IPS DF 19.7 (cell line): ENCODE data around the gene OSBPL7.

Experiments
- DNase-seq: peaks from one replicate; pipeline ENCODE4 v3.0.0-alpha.2; 2013; ENCODE audit warnings: low read depth, low spot score

The OSBPL7 gene

DNA sequence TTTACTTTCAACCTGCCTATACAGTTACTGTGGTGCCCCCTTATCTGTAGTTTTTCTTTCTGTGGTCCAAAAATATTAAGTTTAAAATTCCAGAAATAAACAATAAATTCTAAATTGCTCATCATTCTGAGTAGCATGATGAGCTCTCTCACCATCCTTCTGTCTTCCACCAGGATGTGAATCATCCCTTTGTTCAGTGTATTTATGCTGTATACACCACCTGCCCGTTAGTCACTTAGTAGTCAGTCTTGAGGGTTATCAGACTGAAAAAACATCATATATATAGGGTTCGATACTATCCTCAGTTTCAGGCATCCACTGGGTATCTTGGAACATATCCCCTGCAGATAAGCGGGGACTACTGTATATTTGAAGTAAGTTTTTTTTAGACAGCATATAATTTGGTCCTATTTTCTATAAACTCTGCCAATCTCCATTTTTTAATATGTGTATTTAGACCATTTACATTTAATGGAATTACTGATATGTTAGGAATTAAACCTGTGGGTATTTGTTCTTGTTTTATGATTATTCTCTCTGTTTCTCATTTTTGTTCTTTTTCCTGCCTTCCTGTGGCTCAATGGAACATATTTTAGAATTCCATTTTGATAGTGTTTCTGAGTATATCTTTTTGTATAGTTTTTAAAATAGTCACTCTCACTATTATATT lies 57.5 kb downstream of the OSBPL7 start:
- DNase-seq = no peak

DNA sequence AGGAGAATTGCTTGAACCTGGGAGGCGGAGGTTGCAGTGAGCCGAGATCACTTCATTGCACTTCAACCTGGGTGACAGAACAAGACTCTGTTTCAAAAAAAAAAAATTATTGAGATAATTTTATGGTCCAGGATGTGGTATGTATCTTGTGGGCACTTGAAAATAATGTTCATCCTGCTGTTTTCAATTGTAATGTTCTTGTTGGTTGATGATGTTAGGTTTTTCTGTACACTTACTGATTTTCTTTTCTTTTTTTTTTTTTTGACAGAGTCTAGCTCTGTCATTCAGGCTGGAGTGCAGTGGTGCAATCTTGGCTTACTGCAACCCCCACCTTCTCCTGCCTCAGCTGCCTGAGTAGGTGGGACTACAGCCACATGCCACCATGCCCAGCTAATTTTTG lies 58.9 kb downstream of the OSBPL7 start:
- no peak for DNase-seq

DNA sequence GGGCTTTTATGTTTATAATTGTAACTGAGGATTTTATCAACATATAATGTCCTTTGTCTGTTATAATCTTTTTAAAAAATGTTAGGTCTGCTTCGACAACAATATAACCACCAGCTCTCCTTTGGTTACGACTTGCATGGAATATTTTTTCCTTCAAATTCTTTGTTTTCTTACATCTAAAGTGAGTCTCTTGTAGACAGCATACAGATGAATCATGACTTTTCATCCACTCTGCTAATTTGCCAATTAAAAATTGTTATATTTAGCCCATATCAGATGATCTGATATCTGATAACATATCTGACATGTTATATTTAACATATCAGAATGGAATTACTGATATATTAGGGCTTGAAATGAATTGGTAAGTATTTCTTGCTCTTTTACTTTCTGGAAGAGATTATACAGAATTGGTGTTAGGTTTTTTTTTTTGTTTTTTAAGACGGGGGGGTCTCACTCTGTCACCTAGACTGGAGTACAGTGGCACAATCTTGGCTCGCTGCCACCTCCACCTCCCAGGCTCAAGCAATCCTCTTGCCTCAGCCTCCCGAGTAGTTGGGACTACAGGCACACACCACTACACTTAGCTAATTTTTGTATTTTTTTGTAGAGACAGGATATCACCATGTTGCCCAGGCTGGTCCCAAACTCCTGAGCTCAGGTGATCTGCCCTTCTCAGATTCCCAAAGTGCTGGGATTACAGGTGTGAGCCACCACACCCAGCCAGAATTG lies 61.0 kb downstream of the OSBPL7 start:
- DNase-seq = no peak

DNA sequence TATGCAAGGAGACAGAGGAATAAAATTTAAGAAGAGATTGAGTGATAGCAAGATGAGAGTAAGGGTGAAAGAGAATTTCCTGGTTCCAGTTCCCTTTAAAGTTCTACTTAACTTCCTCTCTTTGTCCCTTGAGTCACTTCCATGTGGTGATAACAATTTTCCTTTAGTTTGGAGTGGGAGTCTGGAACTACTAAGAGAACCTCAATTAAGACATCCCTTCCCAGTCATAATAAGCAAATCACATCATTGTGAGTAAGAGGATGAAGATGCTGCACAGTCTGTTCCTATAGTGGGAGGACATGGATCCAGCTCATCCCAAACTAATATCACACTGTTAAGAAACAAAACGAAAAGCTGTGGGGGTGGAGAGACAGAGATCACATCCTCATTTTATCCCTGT lies 64.2 kb downstream of the OSBPL7 start:
- DNase-seq = no peak
